Activated naive CD8-positive, alpha-beta T cell treated with anti-CD3 and anti-CD28 coated beads, Interleukin-2, amount 50 U/mL, for 16 hours (primary cell): ENCODE data around the gene FMO5.
"Not testable (repeated sequence)": the region's sequence is repeated elsewhere in the genome, so short reads cannot be mapped to it uniquely, and the experiment has no call there.

Experiments used
- DNase-seq: peaks from one replicate; pipeline ENCODE4 v3.0.0-alpha.2; 2020; ENCODE audit warnings: low read depth, low spot score

Gene FMO5

GRCh38 chr1:147238925-147239820 lies 14.0 kb upstream of the FMO5 start:
- no peak for DNase-seq

DNA sequence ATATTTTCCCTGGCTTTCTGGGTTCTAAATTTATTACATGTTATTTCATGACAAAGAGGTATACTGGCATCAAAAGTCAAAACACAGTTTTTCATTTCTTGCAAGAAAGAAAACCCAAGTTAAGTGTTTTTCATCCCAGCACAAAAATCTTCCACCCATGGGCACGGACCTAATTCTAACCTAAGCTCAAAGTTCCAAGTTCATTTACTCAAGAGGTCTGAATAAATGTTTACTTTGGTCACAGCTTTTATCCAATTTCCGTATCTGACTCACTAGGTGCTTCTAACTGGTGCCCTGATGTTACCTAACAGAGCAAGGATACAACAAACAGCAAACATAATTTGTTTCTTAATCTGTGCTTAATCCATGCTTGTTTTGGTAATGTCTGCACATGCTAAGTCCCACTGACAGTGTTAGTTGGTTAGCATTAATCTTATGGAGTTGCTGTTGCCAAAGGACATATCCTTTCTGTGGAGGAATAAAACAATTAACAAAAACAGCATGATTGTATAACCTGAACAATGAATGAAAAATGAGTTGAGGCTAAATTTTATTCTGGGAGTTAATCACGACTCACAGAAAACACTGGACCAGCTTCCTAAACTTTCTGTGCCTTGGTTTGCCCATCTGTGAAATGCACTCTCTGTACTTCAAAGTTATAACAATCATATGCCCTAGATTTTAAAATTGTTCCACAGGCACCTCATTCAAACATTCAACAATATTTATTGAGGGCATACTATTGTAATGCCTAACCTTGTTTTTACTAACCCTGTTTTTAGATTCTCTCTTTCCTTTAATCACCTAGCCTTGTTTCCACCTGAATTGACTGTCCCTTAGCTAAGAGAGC lies 13.1 kb upstream of the FMO5 start:
- no peak for DNase-seq

GRCh38 chr1:147236959-147237791 lies 12.0 kb upstream of the FMO5 start:
- no peak for DNase-seq

GRCh38 chr1:147236448-147236847 lies 11.3 kb upstream of the FMO5 start:
- DNase-seq, result no peak

DNA sequence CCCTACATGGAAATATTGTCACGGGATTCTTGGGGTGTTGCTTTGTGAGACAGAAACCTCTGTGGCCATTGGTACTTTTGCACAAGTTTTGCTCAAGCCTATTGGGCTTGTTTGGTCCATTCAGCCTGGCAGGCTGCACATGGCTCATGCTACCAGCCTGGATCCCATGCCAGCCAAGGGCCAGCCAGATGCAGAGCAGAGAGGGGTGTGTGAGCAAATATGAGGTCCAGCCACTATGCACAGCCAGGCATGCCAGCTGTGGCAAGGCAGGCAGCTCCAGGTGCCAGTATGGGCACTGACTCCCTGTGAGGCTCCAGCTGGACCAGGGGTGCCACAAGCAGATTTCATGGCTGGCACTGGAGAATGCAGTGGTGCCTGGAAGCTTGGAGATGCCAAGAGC lies 10.7 kb upstream of the FMO5 start:
- DNase-seq, result no peak

DNA sequence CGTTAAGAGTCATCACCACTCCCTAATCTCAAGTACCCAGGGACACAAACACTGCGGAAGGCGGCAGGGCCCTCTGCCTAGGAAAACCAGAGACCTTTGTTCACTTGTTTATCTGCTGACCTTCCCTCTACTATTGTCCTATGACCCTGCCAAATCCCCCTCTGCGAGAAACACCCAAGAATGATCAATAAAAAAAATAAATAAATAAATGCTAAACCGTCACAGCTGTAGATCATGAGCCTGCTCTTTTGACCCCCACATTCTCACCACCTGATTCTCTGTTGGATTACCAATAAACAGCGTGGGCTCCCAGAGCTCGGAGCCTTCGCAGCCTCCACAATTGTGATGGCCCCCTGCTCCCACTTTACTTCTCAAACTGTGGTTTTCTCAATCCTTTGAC lies 8.8 kb upstream of the FMO5 start:
- DNase-seq, result not testable (repeated sequence)

DNA sequence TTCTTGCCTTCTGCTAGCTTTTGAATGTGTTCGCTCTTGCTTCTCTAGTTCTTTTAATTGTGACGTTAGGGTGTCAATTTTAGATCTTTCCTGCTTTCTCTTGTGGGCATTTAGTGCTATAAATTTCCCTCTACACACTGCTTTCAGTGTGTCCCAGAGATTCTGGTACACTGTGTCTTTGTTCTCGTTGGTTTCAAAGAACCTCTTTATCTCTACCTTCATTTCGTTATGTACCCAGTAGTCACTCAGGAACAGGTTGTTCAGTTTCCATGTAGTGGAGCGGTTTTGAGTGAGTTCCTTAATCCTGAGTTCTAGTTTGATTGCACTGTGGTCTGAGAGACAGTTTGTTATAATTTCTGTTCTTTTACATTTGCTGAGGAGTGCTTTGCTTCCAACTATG lies 5.9 kb upstream of the FMO5 start:
- not testable (repeated sequence) for DNase-seq

- DNase-seq, result no peak
These were observed 1.2 kb downstream of the FMO5 start for GRCh38 chr1:147223740-147224615.

GRCh38 chr1:147218606-147219005 lies 6.5 kb downstream of the FMO5 start:
- no peak for DNase-seq

GRCh38 chr1:147217141-147217540 lies 8.0 kb downstream of the FMO5 start:
- DNase-seq, result no peak

DNA sequence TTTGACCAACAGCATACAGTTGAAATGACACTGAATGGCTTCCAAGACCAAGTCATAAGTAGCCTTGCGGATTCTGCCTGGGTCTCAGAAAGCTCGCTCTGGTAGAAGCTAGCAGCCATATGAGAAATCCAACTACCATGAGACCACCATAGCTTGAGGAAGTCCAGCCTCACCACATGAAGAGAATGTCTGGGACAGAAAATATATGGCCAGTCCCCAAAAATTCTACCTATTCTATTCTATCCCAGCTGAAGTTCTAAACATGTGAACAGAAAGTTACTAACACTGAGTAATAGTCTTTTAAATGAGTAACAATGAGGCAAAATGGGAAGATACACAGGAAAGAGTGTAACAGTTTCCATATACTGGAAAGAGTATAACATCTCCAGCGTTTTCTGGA lies 9.0 kb downstream of the FMO5 start:
- no peak for DNase-seq

DNA sequence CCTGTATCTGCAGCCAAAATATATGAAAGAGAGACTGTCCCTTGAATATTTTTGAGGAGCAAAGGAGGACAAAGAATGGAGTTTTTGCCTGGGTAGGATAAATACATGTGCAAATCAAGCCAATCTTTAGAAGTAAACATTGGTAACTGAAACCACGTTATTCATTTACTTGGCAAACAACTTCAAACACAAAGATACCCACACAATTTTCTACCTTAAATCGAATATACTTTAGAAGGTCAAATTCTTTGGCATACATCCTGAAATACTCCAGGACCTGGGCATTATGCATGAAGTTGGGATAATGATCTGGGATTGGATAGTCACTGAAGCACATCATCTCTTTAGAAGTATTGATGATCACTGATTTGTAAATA lies 9.6 kb downstream of the FMO5 start:
- DNase-seq, result no peak

GRCh38 chr1:147214842-147215539 lies 10.1 kb downstream of the FMO5 start:
- DNase-seq, result no peak

GRCh38 chr1:147214325-147214724 lies 10.8 kb downstream of the FMO5 start:
- DNase-seq, result no peak

DNA sequence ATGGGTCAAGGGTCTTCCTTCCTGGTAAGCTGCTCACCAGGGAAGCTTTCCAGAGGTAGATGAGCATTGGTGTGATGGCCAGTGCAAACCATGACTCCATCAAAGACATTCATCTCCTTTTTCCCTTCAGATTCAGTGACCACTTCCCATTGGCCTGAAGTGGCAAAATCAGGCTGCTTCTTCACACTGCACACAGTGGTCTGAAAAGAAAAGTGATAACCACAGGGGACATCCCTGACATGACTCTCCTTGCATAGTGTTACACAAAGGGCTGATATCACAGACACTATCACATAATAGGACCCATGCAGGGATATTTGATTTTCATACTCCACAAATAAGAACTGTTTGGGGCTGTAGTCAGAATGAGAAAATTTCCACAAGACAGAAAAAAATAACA lies 11.9 kb downstream of the FMO5 start:
- no peak for DNase-seq

- DNase-seq, result no peak
These were observed 13.6 kb downstream of the FMO5 start for GRCh38 chr1:147211577-147211976.

- DNase-seq, result no peak
These were observed 14.2 kb downstream of the FMO5 start for GRCh38 chr1:147210987-147211386.

- no peak for DNase-seq
These were observed 15.0 kb downstream of the FMO5 start for GRCh38 chr1:147209825-147210821.

DNA sequence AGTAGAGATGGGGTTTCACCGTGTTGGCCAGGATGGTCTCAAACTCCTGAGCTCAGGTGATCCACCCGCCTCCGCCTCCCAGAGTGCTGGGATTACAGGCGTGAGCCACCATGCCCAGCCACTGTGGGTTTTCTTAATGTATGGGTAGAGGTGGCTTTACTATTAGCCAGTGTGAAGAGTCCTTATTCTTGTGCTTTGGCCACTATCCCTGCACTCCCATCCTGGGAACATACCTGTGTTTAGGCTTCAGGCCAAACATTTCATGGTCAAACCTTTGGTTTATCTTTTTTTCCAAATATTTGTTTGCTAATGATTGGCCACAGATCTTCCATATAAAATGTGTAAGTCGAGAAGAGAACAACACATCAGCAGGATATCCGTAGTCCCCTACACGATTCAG lies 16.5 kb downstream of the FMO5 start:
- DNase-seq, result no peak
